Activated CD4-positive, alpha-beta T cell treated with anti-CD3 and anti-CD28 coated beads for 1 hour (primary cell): ENCODE measurements around the gene MTR.

ENCODE experiments used
- DNase-seq: peaks from one replicate; pipeline ENCODE4 v3.0.0-alpha.2; 2020

Gene MTR

DNA sequence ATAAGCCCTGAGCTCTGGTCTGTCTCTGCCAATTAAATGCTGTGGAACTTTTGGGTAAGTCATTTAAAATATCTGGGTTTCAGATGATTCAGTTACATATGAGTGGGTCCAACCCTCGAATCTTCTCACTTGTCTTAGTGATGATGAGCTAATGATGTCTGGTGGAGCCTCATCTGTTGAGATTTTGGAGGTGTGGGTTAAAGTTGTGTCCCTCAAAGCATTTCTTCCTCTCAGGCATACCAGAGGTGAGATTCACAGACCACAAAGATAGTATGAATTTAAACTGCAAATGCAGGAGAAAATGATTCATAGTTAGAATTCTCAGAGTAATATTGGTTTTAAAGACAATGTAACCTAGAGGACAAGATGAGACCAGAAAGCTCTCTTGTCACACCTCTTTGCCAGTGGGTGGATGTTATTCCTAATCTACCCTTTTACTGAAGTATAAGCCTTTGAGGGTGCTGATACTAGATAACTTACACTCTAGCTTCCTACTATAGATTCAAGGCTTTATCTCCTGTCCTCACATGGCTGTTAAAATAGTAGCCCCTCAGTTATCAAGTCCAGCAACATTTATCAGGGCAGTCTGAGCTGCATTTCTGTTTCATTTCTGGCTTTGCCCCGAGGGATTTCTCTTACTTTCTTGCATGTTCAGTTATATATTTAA, 118.4 kb downstream of the MTR start:
- DNase-seq: no peak

DNA sequence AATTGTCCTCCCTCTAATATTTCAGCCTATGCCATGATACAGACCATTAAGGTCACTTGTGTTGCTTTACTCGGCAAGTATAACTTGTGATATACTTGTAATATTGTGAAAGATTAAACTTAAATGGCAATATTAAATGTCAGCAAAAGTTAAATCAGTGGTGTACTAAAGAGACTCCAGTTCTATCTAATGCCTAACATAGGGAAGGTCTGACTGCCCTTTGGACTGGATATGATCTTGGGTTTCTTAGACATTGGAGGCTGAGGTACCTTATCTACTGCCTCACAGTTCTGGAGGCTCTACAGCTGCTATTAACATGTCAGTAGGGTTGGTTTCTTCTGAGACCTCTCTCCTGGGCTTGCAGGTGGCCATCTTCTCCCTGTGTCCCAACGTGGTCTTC, 119.3 kb downstream of the MTR start:
- no peak for DNase-seq

DNA sequence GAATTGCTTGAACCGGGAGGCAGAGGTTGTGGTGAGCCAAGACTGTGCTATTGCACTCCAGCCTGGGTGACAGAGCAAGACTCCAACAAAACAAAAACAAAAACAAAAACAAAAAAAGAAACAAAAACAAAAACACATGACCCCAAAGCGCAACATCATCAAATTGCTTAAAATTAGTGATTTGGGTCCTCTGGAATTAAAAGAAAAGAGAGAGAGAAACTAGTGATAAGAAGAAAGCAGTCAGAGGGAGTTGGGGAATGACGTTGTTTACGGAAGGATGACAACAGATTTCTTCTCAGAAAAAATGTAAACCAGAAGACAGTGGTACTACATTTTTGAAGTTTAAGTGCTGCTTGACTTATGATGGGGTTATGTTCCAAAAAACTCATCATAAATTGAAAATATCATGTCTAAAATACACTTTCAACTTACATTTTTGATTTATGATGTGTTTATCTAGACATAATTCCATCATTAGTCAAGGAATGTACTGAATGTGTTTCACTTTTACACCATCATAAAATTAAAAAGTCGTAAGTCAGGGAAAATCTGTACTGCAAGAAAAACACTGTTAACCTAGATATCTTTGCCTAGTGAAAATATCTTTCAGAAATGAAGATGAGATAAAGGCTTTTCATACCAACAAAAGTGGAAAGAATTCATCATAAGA, 121.2 kb downstream of the MTR start:
- no peak for DNase-seq

DNA sequence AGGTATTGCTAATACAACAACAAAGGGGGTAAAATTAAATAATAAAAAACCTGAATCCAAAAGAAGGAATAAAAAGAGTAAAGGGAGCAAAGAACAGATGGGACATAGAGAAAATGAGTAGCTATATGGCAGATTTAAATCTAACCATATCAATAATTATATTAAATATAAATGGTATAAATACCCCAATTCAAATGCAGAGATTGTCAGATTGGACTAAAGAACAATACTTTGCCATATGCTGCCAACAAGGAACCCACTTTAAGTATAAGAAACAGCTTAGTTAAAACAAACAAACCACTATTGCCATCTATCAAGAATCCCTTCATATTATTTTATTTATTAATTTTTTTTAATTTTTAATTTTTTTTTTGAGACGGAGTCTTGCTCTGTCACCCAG, 122.4 kb downstream of the MTR start:
- no peak for DNase-seq

DNA sequence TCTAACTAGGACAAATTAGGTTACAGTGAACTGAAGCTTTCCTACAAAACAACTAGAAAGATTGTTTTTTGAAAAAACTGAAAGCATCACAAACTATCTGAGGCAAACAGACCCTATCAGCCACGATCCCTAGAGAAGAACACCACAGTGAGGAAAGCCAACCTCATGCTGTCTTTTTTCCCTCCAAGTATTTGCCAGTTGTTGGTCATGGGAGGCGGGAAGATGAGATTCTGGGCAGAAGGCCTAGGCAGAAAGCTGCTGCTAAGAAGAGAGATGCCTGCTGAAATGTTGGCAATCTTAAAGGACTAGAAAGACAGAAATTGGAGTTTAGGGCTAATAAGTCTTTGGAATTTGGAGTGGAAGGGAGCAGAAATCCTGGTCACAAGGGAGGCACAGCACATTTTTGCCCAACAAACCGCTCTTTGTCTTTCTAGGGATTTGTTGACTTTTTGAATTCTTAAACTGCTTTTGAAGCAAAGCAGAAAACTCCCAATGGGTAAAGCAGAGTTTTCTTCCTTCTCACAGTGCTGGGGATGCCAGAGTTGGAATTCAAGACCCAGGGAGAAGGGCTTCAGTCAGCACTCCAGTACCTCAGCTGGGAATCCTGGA, 125.3 kb downstream of the MTR start:
- no peak for DNase-seq

DNA sequence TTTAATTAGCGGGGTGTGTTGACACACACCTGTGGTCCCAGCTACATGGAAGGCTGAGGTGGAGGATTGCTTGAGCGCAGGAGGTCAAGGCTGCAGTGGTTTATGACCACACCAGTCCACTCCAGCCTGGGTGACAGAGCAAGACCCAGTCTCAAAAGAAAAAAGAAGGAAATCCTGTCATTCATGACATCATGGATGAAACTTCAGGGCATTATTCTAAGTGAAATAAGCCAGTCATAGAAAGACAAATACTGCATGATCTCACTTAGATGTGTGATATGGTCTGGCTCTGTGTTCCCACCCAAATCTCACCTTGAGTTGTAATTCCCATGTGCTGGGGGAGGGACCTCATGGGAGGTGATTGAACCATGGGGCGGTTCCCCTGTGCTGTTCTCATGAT, 126.5 kb downstream of the MTR start:
- no peak for DNase-seq

DNA sequence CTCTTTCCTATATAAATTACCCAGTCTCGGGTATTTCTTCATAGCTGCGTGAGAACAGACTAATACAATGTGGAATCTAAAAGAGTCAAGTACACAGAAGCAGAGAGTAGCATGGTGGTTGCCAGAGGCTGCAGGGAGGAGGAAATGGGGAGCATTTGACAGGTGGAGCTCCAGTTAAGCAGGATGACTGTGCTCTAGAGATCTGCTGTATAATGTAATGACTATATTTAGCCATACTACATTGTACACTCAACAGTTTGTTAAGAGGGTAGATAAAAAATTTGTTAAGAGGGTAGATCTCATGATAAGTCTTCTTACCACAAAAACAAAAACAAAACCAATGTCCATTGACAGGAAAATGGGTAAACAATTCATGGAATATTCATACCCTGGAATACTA, 127.1 kb downstream of the MTR start:
- no peak for DNase-seq

DNA sequence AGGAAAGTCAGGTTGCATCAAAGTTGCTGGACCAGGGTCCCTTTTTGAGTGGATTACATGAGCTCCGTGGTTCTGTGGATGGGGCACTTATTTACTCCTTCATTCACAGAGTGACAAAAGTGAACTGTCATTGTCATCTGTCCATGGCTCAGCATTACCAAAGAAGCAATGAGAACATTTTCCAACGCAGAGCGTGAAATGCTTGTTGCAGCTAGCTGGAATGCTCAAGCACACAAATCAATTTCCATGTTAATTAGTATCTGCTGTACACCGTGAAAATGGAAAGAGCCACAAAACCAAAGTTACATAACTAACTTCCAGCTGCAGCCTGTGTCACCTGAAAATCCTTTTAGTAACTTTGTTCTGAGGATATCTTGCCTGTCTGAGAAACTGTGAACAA, 130.3 kb downstream of the MTR start:
- no peak for DNase-seq

DNA sequence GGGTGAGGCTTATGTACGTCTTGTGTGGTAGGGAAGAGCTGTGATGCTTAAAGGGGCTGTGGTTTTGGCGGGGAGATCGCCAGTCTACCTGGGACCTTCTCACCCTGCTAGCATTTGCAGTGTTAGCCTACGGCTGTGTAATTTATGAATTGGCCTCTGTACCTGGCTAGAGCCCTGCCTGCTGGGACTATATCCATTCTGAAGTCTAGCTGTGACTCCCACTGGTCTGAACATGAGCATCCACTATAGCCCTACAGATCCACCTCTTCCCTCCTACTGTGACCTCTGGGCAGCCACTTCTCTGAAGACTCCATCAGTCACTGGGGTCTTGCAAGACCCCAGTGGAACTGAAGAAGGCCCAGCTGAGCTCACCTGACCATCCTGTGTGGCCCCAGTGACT, 135.4 kb downstream of the MTR start:
- no peak for DNase-seq

DNA sequence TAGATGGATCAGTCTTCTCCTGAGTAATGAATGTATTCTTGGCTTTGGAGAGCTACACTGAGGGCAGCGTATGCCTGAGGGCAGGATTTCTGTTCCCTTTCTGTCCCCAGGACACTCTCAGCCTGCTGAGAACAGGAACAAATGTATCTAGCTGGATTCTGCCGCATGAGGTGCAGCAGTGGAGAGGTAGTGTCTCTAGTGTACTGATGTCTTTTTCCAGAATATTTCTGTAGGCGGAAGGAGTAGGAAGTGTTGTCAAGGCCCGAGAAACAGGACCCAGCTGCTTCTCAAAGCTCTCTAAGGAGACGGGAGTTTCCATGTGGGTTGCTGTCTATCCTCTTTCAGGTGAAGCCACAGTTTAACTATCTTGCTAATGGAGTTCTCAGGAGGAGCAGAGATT, 143.7 kb downstream of the MTR start:
- no peak for DNase-seq

DNA sequence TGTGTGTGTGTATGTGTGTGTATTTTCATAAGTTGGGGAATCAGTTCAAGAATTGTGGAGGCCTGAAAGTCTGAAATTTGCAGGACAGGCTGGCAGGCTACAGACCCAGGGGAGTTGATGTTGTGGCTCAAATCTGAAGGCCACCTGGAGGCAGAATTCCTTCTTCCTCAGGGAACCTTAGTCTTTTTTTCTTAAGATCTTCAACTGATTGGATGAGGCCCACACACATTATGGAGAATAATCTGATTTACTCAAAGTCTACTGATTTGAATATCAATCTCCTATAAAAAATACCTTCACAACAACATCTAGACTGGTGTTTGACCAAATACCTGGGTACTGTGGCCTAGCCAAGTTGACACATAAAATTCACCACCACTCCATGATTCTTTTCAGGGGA, 147.3 kb downstream of the MTR start:
- DNase-seq: no peak

DNA sequence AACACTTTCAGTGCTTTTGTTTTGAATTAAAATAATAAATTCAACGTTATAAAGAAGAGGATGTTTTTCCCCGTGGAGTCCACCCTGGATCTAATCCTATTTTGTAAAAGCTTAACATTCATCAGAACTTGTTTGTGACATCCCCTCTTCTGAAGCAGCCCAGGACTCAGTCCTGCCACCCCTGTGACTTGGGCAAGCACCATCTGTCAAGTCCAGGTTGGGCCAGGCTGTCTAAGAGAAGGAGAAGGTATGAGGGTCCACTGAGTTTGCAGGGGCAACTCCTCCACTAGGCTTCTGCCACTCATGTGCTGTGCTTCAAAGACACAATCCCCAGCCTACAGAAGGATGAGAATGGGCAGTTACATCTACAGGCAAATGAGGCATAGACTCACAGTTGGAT, 149.5 kb downstream of the MTR start:
- no peak for DNase-seq

DNA sequence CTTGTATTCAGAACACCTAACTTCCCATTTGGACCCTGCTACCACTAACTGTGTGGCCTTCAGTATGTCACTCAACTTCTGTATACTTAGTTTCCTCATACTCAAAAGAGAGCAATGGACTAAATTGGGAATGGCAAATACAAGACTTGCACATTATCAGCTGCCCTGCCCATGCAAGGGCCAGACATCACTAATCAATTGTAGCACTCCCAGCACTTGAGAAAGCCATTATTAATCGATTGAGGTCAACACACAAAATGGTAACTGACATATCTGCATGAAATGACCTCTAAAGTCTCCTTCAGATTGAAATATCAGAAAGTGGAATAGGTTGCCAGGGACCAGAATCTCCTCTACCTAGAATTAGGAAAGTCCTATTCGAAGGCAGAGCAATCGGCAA, 149.9 kb downstream of the MTR start:
- DNase-seq: no peak

DNA sequence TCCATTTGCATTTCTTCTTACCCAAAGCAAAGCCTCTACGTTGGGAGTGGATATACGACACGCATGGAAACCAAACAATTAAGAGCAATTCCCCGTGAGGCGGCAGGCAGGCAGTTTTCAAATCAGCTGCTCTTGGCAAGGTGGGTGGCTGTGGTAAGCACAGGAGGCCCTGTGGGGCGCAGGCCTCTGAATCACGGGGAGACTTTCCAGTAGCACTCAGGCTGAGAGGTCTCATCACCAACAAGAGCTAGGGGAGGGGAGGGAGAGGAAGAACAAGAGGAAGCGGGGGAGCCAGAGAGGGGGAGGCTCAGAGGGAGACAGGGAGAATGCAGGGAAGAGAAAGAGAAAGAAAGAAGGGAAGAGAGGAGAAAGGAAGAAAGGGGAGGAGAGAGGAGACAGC, 152.7 kb downstream of the MTR start:
- no peak for DNase-seq

DNA sequence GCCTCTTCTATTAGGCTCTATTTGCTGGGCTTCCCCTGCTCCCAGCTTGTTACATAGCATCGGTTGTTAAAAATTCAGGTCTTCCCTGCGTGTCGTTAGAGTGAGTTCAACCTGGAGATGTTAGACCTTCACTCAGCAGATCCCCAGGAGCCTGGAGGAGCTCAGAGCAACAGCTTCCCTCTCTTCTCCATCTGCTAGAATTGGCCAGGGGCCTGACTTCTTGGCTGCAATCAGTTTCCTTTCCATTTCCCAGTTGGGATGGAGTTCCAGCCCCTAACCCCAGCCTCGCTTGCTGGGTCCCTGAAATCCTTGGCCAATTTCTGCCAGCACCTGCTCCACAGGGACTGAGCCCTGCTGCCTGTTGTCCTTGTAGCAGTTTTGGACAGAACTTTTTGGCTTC, 153.3 kb downstream of the MTR start:
- DNase-seq: no peak

DNA sequence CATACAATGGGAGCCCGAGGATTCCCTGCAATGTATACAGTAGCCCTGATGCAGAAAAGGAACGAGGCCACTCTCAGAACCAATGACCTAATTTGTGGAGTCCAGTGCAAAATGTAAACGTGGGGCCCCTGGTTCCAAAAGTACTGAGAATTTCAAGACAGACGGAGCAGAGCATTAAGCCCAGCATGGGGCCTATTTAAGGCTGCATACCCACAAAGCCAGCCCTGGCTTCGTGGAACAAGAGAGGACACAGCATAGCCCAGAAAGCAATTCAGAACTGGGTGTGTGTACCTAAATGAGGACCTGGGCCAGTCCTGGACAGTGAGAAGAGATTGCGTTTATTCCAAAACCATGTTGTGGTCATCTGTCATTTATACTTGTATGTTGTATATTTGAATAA, 153.9 kb downstream of the MTR start:
- no peak for DNase-seq

DNA sequence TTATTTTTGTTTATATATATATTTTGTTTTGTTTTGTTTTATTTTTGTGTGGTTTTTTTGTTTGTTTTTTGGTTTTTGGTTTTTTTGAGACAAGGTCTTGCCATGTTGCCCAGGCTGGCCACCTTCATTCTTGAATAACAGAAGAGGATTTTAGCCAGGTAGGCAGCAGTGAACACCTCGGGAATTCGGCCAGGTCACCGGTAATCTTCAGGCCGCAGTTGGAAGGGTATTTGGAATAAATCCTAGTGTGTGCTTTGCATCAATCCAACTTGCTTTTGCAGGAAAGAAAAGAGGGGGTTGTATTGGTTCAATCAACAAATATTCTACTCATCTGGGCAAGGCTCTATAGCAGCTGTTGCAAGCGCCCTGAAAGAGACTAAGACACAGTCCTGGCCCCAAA, 155.3 kb downstream of the MTR start:
- DNase-seq: no peak

DNA sequence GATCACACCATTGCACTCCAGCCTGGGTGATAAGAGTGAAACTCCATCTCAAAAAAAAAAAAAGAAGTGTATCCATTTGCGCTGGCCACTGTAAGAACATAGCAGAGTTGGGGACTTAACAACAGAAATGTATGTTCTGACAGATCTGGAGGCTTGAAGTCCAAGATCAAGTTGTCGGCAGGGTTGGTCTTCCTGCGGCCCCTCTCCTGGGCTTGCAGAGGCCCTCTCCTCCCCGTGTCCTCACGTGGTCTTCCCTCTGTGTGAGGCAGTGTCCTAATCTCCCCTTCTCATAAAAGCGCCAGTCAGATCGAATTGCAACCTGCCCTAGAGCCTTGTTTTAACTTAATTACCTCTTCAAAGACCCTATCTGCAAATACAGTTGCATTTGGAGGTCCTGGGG, 156.6 kb downstream of the MTR start:
- no peak for DNase-seq

DNA sequence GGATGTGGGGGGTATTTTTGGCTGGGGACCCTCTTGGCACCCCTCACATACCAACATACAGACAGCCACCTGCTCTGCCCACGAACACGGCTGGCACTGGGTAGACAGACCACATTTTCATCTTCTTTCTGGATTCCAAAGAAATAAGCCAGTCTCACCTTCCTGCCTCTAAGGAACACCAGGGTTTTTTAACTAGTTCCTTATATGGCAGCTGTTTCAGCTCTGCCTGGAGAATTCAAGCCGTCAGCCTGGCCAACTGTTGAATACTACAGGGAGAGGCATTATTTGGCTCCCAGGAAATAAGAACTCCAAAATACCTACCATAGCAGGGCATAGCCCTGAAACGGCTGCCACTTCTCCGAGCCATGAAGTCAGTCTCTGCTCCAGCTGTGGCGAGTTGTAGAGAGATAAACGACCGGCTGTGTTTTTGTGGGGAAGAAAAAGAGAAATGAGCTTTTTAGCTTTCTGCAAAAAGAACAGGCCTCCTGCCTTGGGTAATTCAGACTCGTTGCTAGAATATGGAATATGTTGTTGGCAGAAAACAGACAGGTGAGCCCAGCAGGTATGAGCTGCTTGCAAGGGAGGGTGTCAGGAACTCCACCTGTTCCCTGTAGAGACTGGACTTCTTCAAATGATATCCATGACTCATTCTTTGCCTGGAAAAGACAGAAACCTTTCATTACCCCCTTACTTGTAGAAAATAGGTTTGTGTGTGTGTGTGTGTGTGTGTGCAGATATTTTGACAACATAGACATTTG, 157.3 kb downstream of the MTR start:
- no peak for DNase-seq

DNA sequence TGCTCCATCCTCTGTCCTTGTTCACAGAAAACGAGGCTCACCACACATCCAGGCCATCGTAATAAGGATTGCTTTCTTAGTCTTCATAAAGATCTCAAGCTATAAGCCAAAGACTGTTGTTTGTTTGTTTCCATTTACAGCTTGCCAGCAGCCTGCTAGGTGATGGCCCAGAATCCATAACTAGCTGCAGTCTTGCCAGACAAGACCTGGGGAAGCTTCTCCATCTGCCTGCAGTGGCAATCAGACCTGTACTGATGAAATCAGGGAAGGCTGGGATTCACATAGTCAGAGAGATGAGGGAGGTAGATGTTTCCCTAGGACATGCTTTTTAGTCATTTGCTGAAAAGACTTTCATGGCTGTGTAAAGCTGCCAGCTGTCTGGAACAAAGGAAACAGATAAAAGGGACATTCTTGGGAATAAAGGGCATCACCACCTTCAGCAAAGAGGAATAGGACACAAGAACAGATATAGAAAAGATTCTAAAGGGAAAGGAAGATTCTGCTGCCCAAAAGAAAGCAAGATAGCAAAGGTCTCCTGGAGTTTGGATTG, 158.1 kb downstream of the MTR start:
- DNase-seq: no peak
